NB4 (cell line): ENCODE measurements around the gene H1-8.

Experiments
- DNase-seq: peaks from one replicate; pipeline ENCODE4 v3.0.0; 2010; ENCODE audit warnings: low read depth
- H3K4me3 ChIP-seq: one replicate; pipeline ENCODE4 v1.5.1; 2011; ENCODE audit warnings: mild to moderate bottlenecking, low read depth, low read length, moderate library complexity
- MYC ChIP-seq: IDR thresholded peaks from 2 replicates; pipeline ENCODE4 v1.6.1; 2011; ENCODE audit warnings: low read depth, low read length
- POLR2A ChIP-seq: IDR thresholded peaks from 2 replicates; pipeline ENCODE4 v1.6.1; 2011; ENCODE audit warnings: mild to moderate bottlenecking; ENCODE audit not compliant: insufficient read length; ENCODE audit errors: extremely low read depth
- TF ChIP-seq, protein P1 (sequence below): IDR thresholded peaks from 2 replicates; pipeline ENCODE4 v1.6.1; 2011; ENCODE audit warnings: low read depth, low read length
- TF ChIP-seq, protein P2 (sequence below): IDR thresholded peaks from one replicate; pipeline ENCODE4 v1.5.1; 2012; ENCODE audit warnings: low read depth, low read length

Gene H1-8

DNA sequence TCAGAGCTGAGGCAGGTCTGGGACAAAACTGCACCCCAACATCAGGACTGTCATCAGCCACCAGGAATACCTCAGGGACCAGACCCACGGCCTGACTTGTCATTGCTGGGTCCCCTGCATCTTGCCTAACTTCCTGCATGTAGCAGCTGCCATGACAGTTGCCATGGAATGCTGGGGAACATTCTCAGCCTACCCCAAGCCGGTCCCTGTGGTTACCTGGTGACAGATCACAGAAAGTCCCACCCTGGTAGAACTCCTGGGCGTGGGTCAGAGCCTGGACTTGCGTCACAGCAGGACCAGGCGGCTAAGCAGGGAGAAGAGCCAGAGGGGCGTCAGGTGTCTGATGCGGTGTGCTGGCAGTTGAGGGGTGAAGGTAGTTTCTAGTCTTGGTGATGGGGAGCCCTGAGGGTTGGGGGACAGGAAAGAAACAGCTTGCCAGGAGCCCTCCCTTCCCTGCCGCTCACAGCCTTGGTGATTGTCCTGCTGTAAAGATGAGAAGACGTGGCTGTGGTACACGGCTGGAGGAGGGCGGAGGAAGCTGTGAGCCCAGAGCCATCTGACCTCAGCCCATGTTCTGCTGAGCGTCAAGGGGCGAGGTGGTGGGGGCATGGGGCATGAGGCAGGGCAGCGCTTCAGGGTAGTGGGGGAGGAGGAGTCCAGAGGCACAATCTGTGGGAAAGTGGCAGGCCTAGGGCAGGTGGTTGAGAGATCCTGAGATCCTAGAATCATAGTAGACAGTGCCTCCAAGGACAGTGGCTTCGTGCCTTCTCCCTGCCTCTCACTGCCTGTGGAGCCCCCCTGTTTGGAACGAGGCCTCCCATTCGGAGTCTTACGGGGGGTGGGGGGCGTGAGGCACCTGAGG, 5.4 kb downstream of the H1-8 start:
- DNase-seq, result no peak

DNA sequence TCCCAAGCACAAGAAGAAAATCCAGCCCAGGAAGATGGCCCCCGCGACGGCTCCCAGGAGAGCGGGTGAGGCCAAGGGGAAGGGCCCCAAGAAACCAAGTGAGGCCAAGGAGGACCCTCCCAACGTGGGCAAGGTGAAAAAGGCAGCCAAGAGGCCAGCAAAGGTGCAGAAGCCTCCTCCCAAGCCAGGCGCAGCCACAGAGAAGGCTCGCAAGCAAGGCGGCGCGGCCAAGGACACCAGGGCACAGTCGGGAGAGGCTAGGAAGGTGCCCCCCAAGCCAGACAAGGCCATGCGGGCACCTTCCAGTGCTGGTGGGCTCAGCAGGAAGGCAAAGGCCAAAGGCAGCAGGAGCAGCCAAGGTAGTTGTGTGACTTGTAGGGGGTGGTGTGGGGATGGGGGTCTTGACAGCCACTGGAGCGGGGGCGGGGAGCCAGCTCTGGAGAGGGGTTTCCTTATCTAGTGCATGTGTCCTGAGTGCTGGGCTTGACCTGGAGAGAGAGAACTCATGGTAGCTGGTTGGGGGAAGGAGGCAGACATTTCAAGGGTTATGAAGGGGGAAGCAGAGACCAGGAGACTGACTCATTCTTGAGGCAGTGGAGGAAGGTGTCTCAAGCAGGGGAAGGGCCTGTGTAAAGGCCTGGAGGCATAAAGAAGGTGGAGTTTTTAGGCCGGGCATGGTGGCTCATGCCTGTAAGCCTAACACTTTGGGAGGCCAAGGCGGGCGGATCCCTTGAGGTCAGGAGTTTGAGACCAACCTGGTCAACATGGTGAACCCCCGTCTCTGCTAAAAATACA, 6.2 kb downstream of the H1-8 start:
- TF ChIP-seq, protein P1, sequence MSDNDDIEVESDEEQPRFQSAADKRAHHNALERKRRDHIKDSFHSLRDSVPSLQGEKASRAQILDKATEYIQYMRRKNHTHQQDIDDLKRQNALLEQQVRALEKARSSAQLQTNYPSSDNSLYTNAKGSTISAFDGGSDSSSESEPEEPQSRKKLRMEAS, result no peak
- TF ChIP-seq, protein P2, sequence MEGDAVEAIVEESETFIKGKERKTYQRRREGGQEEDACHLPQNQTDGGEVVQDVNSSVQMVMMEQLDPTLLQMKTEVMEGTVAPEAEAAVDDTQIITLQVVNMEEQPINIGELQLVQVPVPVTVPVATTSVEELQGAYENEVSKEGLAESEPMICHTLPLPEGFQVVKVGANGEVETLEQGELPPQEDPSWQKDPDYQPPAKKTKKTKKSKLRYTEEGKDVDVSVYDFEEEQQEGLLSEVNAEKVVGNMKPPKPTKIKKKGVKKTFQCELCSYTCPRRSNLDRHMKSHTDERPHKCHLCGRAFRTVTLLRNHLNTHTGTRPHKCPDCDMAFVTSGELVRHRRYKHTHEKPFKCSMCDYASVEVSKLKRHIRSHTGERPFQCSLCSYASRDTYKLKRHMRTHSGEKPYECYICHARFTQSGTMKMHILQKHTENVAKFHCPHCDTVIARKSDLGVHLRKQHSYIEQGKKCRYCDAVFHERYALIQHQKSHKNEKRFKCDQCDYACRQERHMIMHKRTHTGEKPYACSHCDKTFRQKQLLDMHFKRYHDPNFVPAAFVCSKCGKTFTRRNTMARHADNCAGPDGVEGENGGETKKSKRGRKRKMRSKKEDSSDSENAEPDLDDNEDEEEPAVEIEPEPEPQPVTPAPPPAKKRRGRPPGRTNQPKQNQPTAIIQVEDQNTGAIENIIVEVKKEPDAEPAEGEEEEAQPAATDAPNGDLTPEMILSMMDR, result no peak
- TF ChIP-seq MYC, result 0 out of 2 replicates have a peak, but pooled peaks have one; percentile 6
- no peak overlapping the region for H3K4me3 ChIP-seq
- peak; percentile 82 for DNase-seq

More for the DNA sequence above, 5.4 kb downstream of the H1-8 start:
- H3K4me3 ChIP-seq, result no peak overlapping the region
- TF ChIP-seq MYC, result no peak

DNA sequence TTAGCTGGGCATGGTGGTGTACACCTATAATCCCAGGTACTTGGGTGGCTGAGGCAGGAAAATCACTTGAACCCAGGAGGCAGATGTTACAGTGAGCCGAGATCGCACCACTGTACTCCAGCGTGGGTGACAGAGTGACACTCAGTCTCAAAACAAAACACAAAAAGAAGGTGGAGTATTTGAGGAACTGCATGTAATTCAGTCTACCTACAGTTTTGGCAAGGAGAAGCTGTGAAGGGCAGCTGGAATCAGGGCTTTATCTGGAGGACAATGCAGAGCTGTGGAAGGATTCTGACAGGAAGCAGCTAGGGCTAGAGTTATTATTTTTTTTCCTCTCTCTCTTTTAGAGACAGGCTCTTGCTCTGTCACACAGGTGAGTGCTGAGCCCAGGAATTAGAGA, 6.8 kb downstream of the H1-8 start:
- no peak for DNase-seq
- TF ChIP-seq MYC (no peak), POLR2A (no peak)
- TF ChIP-seq, protein P1, result no peak
- TF ChIP-seq, protein P2, result no peak
- H3K4me3 ChIP-seq, result no peak overlapping the region

DNA sequence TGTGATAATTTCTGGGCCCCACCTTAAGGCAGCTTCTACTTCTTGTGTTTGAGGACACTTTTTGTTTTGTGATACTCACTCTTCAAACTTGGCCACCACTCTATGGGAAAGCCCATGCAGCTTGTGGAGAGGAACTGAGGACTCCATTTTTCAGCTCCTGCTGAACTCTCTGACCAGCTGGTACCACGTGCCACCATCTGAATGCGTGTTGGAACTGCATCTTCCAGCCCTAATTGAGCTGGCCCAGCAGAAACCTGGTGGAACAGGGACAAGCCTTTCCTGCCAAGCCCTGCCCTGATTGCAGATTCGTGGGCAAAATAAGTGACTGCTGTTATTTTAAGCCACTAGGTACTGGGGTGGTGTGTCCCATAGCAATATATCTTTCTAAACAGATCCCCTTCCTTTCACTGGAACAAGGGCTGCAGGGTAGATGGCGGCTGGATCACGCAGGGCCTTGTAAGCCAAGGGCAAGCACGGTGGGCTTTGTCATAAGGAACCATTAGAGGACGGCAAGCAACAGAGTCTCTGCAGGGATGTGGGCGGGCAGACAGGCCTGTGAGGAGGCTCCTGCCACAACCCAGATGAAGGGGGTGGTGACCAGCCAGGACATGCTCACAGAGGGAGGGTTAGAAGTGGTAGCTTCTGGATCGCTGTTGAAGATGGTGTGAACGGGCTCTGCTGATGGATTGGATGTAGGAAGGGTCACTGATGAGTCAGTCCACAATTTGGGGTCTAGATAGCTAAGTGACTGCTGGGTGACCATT, 9.5 kb downstream of the H1-8 start:
- TF ChIP-seq, protein P1, result no peak
- TF ChIP-seq, protein P2, result no peak
- TF ChIP-seq POLR2A, result no peak
- TF ChIP-seq MYC, result no peak
- DNase-seq, result no peak
- no peak overlapping the region for H3K4me3 ChIP-seq

DNA sequence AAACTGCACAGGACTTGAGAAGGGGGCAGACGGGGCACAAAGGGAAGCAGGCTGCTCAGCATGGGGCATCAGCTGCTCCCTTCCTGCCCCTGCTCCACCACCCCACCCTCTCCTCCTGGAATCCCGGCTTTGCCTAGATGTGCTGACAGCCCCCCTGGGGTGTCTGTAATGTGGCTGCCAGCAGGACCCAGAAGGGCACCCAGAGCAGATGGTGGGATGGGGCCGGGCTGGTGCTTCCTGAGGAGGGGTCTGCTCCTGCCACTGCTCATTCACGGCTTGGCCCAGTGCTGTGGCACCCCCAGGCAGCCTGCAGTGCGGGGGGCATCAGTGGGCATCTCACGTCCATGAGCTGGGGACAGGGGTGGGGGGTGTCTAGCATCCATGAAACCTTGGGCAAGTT, 10.2 kb downstream of the H1-8 start:
- TF ChIP-seq POLR2A (no peak), MYC (no peak)
- TF ChIP-seq, protein P2, result no peak
- TF ChIP-seq, protein P1, result no peak
- no peak overlapping the region for H3K4me3 ChIP-seq
- no peak for DNase-seq

DNA sequence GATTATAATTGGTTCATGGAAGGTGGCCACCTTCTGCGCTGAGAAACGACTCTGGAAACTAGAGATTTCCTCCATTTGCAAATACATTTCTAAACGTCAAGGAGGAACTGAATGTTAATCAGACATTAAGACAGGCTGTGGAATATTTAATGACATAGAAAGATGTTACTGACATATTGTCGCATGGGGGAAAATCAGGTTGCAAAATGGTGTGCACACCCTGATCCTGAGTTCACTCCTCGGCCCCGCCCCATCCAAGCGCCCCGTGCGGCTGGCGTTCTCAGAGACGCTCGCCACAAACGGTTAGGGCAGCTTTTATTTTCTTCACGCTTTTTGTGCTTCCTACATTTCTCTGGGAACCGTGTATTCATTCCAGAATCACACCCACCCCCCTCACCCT, 10.7 kb downstream of the H1-8 start:
- DNase-seq, result peak; percentile 46
- no peak overlapping the region for H3K4me3 ChIP-seq
- TF ChIP-seq MYC (no peak), POLR2A (no peak)
- TF ChIP-seq, protein P2, result no peak
- TF ChIP-seq, protein P1, result no peak
